Activated CD4-positive, alpha-beta T cell treated with anti-CD3 and anti-CD28 coated beads, Interleukin-2, amount 50 U/mL, for 16 hours (primary cell): Measurements from ENCODE around the gene CYB561.

Source experiments
- DNase-seq: peaks from one replicate; pipeline ENCODE4 v3.0.0-alpha.2; 2020

Gene CYB561

DNA sequence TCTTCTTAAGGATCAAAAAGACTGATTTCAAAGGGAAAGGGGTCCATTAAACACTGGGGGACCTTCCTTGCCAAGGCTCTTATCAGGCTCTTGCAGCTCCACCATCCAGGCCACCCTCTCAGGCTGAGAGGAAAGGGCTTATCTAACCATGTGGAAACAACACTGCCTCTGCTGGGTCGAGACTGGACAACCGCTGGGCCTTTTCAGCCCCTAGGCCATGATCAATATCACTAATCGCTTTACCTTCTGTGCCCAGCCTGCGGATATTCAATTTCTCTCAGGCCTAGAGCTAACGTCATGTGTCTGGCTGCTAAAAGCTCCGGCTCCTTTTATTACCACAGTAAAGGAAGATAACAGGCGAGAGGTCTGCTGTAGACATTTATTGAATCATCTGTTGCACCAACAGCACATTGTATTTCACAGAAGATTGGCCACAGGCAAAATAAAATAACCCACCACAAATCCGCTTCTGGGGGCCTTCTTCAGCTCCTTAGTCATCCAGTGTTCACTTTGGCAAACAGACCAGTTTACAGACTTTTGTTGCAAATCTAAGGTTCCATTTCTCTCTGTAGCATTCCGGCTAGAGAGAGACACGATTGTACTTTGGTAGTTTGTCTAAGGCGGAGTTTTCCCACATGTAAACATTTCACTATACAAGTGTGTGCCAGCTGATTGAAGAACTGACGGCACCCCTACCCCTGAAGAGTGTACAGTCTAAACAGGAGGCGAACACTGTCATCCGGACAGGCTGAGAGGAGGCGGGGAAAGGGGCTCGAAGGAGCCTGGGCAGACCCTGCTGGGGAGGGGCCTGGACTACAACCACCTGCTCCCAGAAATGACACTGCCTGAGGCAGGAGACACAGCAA is 13.9 kb downstream of the CYB561 start:
- DNase-seq: no peak

DNA sequence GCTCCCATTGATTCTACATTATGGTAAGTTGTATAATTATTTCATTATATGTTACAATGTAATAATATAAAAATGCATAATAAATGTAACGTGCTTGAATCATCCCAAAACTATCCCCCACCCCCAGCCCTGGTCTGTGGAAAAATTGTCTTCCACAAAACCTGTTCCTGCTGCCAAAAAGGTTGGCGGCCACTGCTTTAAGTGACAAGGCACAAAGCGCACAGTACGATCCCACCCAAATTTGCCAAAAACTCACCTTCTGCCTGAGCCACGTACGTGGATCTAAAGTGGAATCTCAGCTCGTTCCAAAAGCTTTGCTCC is 14.5 kb downstream of the CYB561 start:
- DNase-seq: no peak

DNA sequence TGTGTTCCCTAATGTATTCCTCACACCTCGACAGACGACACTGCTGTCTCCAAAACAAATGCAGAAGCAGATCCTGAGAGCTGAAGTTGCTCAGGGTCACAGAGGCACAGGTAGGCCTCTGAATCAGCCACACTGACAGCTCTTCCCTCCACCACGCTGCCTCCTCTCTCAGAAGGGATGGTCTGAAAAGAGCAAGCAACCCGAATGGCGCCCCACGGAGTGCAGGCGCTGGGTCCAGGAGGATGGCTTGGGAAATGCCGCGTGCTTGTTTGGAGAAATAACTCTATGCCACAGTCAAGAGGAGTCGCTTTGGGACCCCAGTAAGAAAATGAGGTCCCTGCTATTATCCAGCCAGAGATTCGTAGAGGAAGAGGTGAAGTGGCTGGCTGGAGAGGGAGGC is 15.9 kb downstream of the CYB561 start:
- no peak for DNase-seq

DNA sequence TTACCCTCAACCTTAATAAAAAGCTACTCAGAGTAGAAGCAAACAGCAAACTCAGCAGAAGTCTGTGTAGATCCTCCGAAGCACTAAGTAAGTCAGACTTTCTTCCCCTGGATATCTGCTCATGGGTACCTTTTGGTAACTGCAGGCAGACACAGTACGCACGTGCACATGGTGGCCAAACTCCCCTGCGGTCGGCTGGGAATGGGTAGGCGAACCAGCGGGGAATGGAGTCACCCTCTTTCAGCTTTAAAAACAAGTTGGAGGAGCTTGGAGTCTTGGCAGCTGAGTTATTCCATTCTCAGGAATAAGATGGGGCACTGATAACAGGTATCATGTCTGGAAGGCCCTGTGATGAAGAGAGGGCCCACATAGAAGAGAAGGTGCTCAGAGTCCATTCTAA is 16.3 kb downstream of the CYB561 start:
- no peak for DNase-seq

DNA sequence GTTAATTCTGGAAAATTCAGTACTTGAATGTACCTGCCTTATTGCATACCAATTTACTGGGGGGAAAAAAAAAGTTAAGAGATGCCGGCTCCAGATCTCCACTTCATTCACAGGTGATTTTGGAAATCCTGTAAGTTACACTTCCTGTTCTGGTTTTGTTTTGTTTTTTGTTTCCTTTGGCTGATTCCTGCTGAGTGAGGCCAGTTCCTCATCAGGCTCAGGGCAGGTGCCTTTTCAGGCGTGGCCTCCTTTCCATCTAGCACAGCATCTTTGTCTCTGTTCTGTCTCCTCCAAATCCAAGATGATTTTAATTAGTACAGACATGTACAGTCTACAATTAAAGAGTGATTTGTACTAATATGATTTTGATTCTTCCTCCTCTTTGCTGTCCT is 19.2 kb downstream of the CYB561 start:
- no peak for DNase-seq

DNA sequence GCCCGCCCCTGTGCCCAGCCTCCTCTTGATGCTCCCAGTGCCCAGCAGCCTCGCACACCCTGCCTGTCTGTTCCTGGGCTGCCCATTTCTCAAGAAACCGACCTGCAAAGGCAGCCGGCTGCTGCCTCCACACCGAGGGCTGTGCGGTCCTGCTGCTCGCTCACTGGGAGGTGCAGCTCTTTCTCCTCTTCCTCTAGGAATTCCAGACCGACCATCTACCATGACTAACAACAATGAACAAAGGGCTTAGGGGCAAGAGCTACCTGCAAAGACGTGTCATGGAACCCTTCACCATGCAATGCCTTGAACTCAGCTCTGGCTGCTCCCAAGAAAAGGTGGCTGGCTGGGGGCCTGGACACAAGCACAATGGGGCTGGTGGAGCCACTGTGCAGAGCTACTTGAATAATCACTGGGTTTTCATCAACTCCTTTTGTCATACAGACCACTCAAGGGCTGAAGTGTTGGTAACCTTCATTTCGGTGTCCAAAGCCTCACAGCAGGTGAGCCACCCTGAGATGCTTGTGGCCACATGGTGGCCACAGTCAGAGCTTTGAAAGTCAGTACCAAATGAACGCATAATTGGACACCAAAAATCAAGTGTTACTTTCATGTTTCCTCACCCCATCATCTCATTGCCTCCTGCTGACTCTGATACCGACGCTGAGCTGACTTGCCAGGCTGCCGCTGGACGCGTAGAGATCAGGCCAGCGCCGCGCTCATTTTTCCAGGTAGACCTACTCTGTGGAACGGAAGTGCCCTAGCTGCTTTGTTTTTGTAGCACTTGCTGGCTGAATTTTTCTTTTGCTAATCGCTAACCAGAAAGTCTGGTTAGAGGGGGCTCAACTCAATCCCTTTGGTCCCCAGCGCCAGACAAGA is 19.8 kb downstream of the CYB561 start:
- DNase-seq: no peak

DNA sequence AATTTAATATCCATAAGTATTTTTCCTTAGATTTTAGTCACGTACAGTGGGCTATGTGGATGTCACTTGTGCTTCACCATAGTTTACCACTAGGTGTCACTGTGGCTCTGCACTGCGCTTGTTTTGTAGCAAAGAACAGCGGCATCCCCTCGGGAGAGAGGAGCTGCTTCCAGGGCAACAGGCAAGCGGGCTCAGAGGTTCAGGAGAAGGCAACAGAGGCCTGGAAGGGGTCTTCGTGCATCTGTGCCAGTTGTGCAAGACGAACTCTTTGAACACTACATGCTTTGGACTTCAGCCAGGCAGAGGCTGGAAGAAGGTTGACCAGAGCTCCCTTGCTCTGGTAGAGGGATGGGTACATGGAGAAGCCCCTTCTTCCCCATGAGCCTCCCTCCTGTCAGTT is 20.6 kb downstream of the CYB561 start:
- peak; percentile 77 for DNase-seq

GRCh38 chr17:63423963-63424362 is 22.1 kb downstream of the CYB561 start:
- DNase-seq: no peak

- DNase-seq: no peak
Measured at GRCh38 chr17:63423251-63423950, 22.7 kb downstream of the CYB561 start.

GRCh38 chr17:63421681-63422645 is 24.1 kb downstream of the CYB561 start:
- DNase-seq: no peak

DNA sequence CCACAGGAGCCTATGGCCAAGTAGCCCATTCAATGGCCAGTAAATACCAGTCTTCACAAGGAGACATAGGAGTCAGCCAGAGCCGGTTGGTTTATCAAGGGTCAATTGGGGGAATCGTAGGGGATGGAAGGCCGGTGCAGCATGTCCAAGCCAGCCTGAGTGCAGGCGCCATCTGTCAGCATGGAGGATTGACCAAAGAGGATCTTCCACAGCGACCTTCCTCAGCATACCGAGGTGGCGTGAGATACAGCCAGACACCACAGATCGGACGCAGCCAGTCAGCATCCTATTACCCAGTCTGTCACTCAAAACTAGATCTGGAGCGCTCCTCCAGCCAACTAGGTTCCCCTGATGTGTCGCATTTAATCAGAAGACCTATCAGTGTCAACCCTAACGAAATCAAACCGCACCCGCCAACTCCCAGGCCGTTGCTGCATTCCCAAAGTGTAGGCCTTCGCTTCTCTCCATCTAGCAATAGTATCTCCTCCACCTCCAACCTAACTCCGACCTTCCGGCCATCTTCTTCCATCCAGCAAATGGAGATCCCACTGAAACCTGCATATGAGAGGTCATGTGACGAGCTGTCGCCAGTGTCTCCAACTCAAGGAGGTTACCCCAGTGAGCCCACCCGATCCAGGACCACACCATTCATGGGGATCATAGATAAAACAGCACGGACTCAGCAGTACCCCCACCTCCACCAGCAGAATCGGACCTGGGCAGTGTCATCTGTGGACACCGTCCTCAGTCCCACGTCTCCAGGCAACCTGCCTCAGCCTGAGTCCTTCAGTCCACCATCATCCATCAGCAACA is 25.0 kb downstream of the CYB561 start:
- no peak for DNase-seq

DNA sequence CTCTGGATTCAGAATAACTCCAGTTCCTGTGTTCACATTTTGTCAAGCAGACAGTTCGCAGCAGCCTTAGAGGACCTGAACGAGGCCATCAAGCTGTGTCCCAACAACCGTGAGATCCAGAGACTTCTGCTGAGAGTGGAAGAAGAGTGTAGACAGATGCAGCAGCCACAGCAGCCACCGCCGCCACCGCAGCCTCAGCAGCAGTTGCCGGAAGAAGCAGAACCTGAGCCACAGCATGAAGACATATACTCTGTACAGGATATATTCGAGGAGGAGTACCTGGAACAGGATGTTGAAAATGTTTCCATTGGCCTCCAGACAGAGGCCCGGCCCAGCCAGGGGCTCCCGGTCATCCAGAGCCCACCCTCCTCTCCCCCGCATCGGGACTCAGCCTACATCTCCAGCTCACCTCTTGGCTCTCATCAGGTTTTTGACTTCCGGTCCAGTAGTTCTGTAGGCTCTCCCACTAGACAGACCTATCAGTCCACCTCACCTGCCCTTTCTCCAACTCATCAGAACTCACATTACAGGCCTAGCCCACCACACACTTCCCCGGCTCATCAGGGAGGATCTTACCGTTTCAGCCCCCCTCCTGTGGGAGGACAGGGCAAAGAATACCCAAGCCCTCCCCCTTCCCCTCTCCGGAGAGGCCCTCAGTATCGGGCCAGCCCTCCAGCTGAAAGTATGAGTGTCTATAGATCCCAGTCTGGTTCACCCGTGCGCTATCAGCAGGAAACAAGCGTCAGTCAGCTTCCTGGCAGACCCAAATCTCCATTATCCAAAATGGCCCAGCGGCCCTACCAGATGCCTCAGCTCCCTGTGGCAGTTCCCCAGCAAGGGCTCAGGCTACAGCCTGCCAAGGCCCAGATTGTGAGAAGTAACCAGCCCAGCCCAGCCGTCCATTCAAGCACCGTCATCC is 25.9 kb downstream of the CYB561 start:
- peak; percentile 30 for DNase-seq

DNA sequence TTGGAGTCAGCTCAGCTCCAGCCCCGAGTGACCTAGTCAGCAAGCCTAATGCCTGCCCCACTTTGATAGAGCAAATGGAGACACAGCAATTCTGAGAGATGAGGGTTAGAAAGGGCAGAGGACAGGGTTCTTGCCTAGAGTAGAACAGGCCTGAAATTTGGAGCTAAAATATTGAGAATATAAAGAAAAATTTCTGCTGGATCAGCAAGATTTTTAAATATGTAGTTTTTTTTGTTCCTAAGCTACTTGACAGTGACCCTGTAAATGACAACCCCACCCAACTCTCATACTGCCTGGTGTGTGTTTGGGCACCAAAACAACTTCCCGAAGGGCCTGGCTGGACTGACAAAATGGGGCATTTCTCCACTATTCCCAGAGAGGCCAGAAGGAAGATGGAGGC is 26.7 kb downstream of the CYB561 start:
- DNase-seq: no peak

DNA sequence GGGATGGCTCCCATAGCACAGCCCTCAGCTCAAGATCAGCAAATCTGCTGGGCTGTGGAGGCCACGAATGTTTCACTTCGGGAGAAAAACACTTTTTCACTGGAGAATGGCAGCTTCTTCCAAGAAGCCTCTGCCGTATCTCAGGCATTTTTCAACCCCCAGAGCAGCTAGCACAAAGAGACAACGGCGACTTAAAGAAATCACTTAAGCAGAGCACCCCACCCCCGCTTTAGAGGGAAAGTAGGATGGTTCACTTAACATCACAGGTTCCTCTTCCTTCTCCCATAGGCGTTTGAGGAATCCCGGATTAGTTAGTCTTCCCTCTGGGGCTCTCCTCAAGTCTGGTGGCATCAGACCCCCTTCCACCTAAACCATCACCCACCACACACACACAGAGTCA is 27.6 kb downstream of the CYB561 start:
- DNase-seq: no peak

- DNase-seq: no peak
Measured at GRCh38 chr17:63414222-63414621, 31.9 kb downstream of the CYB561 start.

DNA sequence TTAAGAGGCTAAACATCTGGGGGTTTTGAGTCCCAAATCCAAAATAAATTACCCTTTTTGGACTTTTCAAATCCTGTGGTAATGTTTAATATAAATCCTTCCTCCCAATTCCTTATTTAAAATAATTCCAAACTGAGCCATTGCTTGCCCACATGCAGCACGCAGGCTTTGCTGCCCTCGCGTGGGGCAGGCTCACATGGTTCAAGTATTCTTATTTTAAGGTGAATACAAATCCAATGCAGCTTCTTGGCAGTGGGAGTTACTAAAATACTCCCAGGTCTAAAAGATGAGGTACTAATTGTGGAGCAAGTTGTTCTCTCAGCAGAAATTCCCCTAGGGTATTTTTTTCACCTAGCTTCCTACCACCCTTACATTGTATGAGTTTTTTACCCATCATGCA is 33.0 kb downstream of the CYB561 start:
- DNase-seq: no peak

DNA sequence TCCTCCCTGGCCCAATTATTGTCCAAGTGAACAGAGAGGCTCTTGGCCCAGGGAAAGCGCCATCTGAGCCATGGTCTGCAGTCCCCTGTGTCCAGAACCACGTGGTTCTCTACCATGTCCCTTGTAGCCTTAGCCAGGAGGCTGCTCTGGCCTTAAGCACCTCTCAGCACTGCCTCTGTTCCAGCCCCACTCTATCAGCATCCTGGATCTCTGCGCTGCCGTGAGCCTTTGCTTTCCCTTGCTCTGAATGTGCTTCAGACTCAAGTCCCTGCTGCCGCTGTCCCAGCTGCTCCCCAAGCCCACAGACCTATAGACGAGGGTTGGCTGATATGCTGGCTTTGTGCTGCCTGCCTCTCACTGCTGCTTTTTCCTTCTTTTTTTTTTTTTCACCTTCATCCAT is 33.9 kb downstream of the CYB561 start:
- DNase-seq: no peak

GRCh38 chr17:63407741-63408330 is 38.3 kb downstream of the CYB561 start:
- no peak for DNase-seq

- peak; percentile 81 for DNase-seq
Measured at GRCh38 chr17:63406689-63407330, 39.3 kb downstream of the CYB561 start.
